Heart left ventricle (tissue), 16 donors: Measurements from ENCODE around the gene IL20RB. TPM values are rescaled to one million over a fixed set of nuclear protein-coding genes. Genes with fewer than 3 reads are reported as not detected.

Experiments
- ATAC-seq, 4 donors: fragments of 200-7000 bp; cut with Tn5 transposase; one replicate each; pipeline ENCODE4 v1.9.1; 2020 to 2022; ENCODE audit warnings: moderate library complexity in 4 of 4, mild to moderate bottlenecking in 3 of 4, moderate number of reproducible peaks in 1 of 4
- DNase-seq, 5 donors: peaks; one replicate each; pipeline ENCODE4 v3.0.0-alpha.2; 2020
- H3K27ac ChIP-seq, 12 donors: fragments of 200-600 bp; sonication (generic) in 4 of 12; one replicate each; pipeline versions ENCODE4 v1.5.0 to v1.8.0; 2016 to 2022; ENCODE audit warnings: mild to moderate bottlenecking in 2 of 12
- H3K27me3 ChIP-seq, 9 donors: fragments of 200-600 bp; sonication (generic) in 2 of 9; one replicate each; pipeline versions ENCODE4 v1.5.1 to v1.8.0; 2016 to 2022; ENCODE audit warnings: mild to moderate bottlenecking in 3 of 9
- H3K36me3 ChIP-seq, 9 donors: fragments of 200-600 bp; sonication (generic) in 2 of 9; one replicate each; pipeline versions ENCODE4 v1.5.0 to v1.8.0; 2018 to 2022; ENCODE audit warnings: mild to moderate bottlenecking in 2 of 9
- H3K4me1 ChIP-seq, 12 donors: fragments of 200-600 bp; sonication (generic) in 4 of 12; one replicate each; pipeline versions ENCODE4 v1.5.0 to v1.8.0; 2016 to 2022; ENCODE audit warnings: mild to moderate bottlenecking in 3 of 12
- H3K4me3 ChIP-seq, 12 donors: fragments of 200-600 bp; sonication (generic) in 4 of 12; one replicate each; pipeline versions ENCODE4 v1.5.0 to v1.8.0; 2017 to 2022; ENCODE audit warnings: mild to moderate bottlenecking in 9 of 12, moderate library complexity in 4 of 12
- H3K9me3 ChIP-seq, 12 donors: fragments of 200-600 bp; sonication (generic) in 4 of 12; one replicate each; pipeline versions ENCODE4 v1.5.0 to v1.8.0; 2016 to 2022; ENCODE audit warnings: mild to moderate bottlenecking in 1 of 12
- POLR2A ChIP-seq, 2 donors: fragments of 450-650 bp; IDR thresholded peaks; one replicate each; pipeline ENCODE4 v1.6.1; 2017; ENCODE audit warnings: antibody characterized with exemption in 2 of 2, mild to moderate bottlenecking in 2 of 2, moderate library complexity in 2 of 2
- WGBS, 4 donors: extraction: QIAGEN DNeasy Blood & Tissue Kit in 2 of 4; methylation state at CpG; one replicate each; pipeline versions ENCODE4 v1.1.5 to v1.1.7; 2013 to 2018; 5-methylcytosine and 5-hydroxymethylcytosine counted together
- intact Hi-C, 10 donors: fragments of 100-400 bp; cut with DNase I; formaldehyde crosslinking; loops; one replicate each; pipeline versions ENCODE4 v1.11.1 to v1.14.2; 2022
- polyA plus RNA-seq, 2 donors: library from polyadenylated mRNA; stranded (reverse); fragments of 200-250 nt; gene quantifications; one replicate each; pipeline ENCODE4 v1.2.3, GENCODE V29; 2013
- total RNA-seq, 9 donors: library from RNA; depleted of rRNA in 2 of 9; stranded (reverse); fragments of >200 nt in 2 of 9; fragmentation: NEBNext Ultra II Directional in 3 of 9; extraction: Animal tissue kit (Norgen Biotek cat#: 25700) in 3 of 9; gene quantifications; one replicate each; pipeline versions ENCODE4 v1.1.0 to v1.2.4, GENCODE V29; 2016 to 2023
- TF ChIP-seq, protein P1 (sequence below), 12 donors: fragments of 200-600 bp; sonication (generic) in 4 of 12; IDR thresholded peaks; one replicate each; pipeline versions ENCODE4 v1.5.0 to v1.8.0; 2018 to 2022; ENCODE audit warnings: antibody characterized with exemption in 12 of 12, mild to moderate bottlenecking in 5 of 12
- donor health status: ischemic (EF 13 %, LVEDD 7.1; RV severe dilation, severe dysfunction).
- donor health status: healthy with polysubstance abuse.
- donor health status: DM: no; HTN: yes; CAD: no.
- donor health status: DM: no; HTN: no; CAD: no.
- donor health status: ischemic (EF 25% LVEDD 6.9; RV normal size, moderate dysfunction).
- donor health status: ischemic (EF 25% LVEDD 5.7; RV mildly dilated, moderate dysfunction).
- donor health status: healthy.
- donor health status: DM: yes; HTN: yes; CAD: no.
- donor health status: ischemic (EF 35%, LVEDD 5.7; RV mildly dilated, moderate dysfunction).
- donor health status: nonischemic (EF 11% LVEDD 7.7; RV severe dilation, severe dysfunction).
- donor health status: DM: yes; HTN: yes; CAD: no.
- donor health status: PGD.
- donor health status: ischemic (EF 29% LVEDD 5.4; RV normal size, mild dysfunction).
- donor health status: nonischemic (EF 23%, LVEDD 6.1; RV moderate dilation, normal function).

The IL20RB gene
- total and polyA plus RNA-seq, 11 donors, result 0.14 to 1.1 (median 0.44) TPM

DNA sequence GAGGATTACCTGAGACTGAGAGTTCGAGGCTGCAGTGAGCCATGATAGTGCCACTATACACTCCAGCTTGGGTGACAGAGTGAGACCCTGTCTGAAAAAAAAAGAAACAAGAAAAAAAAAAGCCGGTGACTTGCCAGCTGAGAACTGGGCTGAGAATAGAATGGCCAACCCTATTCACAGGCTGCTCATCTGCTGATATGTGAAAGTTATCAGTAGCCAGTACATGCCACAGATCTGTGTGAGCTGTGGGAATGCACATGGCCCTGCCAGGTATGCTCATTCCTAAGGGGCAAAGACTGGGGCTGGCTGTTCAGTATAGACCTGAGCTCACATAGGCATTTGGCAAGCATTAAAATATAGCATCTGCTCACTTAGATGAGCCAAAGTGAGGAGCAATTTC is 30.9 kb downstream of the IL20RB start:
- Histone ChIP-seq H3K27ac (no peak overlapping the region), H3K4me1 (peaks cover 0 to 9% (median 0%) of the 10 kb centered on the region in 12 donors), H3K36me3 (no peaks in the 10 kb centered on the region), H3K9me3 (no peaks in the 10 kb centered on the region), H3K27me3 (no peaks in the 10 kb centered on the region), H3K4me3 (no peak overlapping the region)
- WGBS, 4 donors, result 63 to 74% (median 72%) methylated on average over 2 of the region's 2 CpGs
- TF ChIP-seq, protein P1, sequence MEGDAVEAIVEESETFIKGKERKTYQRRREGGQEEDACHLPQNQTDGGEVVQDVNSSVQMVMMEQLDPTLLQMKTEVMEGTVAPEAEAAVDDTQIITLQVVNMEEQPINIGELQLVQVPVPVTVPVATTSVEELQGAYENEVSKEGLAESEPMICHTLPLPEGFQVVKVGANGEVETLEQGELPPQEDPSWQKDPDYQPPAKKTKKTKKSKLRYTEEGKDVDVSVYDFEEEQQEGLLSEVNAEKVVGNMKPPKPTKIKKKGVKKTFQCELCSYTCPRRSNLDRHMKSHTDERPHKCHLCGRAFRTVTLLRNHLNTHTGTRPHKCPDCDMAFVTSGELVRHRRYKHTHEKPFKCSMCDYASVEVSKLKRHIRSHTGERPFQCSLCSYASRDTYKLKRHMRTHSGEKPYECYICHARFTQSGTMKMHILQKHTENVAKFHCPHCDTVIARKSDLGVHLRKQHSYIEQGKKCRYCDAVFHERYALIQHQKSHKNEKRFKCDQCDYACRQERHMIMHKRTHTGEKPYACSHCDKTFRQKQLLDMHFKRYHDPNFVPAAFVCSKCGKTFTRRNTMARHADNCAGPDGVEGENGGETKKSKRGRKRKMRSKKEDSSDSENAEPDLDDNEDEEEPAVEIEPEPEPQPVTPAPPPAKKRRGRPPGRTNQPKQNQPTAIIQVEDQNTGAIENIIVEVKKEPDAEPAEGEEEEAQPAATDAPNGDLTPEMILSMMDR (IDR thresholded peaks at IDR 0.05), result no peak
- no peak for TF ChIP-seq POLR2A (IDR thresholded peaks at IDR 0.05)
- ATAC-seq, result no peak
- no peak for DNase-seq
- intact Hi-C loops, result no loop called here

DNA sequence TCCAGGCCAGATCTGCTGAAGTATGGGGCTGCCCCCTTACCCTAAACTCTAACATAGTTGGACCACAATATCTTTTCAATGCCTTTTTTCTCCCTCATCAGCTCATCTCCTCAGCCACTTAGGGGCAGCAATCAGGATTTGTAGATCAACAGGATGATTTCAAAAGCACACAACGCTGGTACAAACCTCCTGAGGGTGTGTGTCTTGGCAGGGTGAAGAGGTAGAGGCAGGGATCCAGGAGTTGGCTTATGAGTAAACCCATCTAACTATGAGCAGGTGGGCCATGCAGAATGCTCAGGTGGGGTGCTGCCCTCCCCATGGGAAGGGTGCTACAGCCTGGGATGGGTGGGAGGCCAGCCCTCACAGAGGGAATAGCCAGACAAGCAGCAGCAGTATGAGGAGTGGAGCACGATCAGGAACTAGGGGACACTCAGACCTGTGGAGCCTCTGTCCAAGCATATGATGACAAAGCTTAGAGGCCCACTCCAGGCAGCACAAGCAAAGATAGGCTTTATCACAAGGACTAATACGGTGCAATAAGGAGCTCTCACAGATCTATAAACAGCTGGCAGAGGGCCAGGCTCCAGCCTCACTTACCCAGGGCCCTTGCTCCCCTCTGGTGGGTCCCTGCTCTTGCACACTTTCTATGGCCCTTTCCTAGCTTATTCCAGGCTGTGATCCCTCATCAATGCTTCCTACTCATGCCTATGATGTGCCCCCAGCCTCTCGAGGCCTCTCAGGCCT is 32.2 kb downstream of the IL20RB start:
- ATAC-seq, result no peak
- intact Hi-C loops, result loop anchor here in 1 of 10 donors (10.0 kb wide), 1 partner anchor 135 kb away; no protein-coding TSS in a partner anchor
- 75 to 89% (median 84%) methylated on average over 4 of the region's 4 CpGs for WGBS, 4 donors

DNA sequence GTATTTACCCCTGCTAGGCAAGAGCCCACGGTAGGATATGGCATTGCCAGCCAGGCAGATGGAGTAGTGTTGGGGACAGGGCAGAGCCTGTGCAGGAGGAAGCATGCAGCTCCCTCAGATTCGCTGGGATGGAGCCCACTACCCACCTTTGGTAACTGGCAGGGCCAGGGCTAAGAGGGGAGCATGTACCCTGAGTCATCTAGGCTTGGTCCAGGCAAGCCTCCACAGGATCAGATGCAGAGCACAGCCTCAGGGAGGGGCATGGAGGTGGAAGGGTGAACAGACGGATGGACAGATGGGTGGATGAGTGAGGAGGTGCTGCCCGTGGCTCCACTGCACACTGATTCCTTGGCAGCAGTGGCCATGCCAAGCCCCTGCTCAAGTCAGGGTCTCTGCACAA is 33.0 kb downstream of the IL20RB start:
- DNase-seq (no peak), ATAC-seq (no peak)
- Histone ChIP-seq H3K36me3 (no peaks in the 10 kb centered on the region), H3K4me1 (peaks cover 0 to 20% (median 15%) of the 10 kb centered on the region in 12 donors), H3K27ac (no peak overlapping the region), H3K9me3 (no peaks in the 10 kb centered on the region), H3K27me3 (no peaks in the 10 kb centered on the region), H3K4me3 (no peak overlapping the region)
- intact Hi-C loops, result loop anchor here in 1 of 10 donors (10.0 kb wide), 1 partner anchor 136 kb away; no protein-coding TSS in a partner anchor
- TF ChIP-seq, protein P1 (IDR thresholded peaks at IDR 0.05), result no peak
- TF ChIP-seq POLR2A (IDR thresholded peaks at IDR 0.05), result no peak
- WGBS, 4 donors, result 80 to 97% (median 93%) methylated on average over 1 to 4 of the region's 4 CpGs

More for the DNA sequence above, 32.2 kb downstream of the IL20RB start:
- Histone ChIP-seq H3K27ac (no peak overlapping the region), H3K9me3 (no peaks in the 10 kb centered on the region), H3K36me3 (no peaks in the 10 kb centered on the region), H3K4me3 (no peak overlapping the region), H3K27me3 (no peaks in the 10 kb centered on the region), H3K4me1 (peaks cover 0 to 15% (median 9%) of the 10 kb centered on the region in 12 donors)
- TF ChIP-seq, protein P1 (IDR thresholded peaks at IDR 0.05), result no peak
- no peak for TF ChIP-seq POLR2A (IDR thresholded peaks at IDR 0.05)
- no peak for DNase-seq

DNA sequence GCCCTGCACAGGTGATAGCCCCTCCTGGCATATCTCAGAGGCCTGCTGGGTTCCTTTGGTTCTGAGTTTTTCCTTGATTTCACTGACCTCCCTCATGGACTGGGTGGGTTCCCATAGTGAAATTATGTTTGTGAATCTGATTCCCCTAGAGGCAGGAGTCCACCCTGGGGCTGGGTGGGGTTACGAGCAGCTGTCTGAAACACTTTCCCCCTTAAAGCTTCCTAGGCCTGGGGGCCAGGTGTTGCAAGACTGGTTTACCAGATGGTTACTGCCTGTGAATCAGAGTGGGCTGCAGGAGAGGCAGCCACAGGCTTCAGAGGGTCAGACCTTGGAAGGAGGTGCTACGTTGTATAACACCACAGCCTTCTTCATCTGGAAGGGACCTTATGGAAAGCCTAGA is 34.3 kb downstream of the IL20RB start:
- intact Hi-C loops, result loop anchor here in 1 of 10 donors (10.0 kb wide), 1 partner anchor 137 kb away; no protein-coding TSS in a partner anchor
- ATAC-seq (no peak), DNase-seq (no peak)
- Histone ChIP-seq H3K36me3 (no peaks in the 10 kb centered on the region), H3K4me3 (no peak overlapping the region), H3K4me1 (peaks cover 0 to 27% (median 17%) of the 10 kb centered on the region in 12 donors), H3K9me3 (no peaks in the 10 kb centered on the region), H3K27ac (no peak overlapping the region), H3K27me3 (no peaks in the 10 kb centered on the region)
- TF ChIP-seq, protein P1 (IDR thresholded peaks at IDR 0.05), result no peak
- no peak for TF ChIP-seq POLR2A (IDR thresholded peaks at IDR 0.05)
- WGBS, 4 donors, result 87 to 99% (median 93%) methylated on average over 2 of the region's 2 CpGs
